GM18867 (cell line): ENCODE results near the gene RPAP2.
"Not testable (repeated sequence)": the region's sequence is repeated elsewhere in the genome, so short reads cannot be mapped to it uniquely, and the experiment has no call there.

Experiments used
- ATAC-seq: cut with Tn5 transposase; IDR thresholded peaks from one replicate; pipeline ENCODE4 v1.9.1; 2021; ENCODE audit warnings: mild to moderate bottlenecking, moderate library complexity; ENCODE audit not compliant: unreplicated experiment

RPAP2 gene

DNA sequence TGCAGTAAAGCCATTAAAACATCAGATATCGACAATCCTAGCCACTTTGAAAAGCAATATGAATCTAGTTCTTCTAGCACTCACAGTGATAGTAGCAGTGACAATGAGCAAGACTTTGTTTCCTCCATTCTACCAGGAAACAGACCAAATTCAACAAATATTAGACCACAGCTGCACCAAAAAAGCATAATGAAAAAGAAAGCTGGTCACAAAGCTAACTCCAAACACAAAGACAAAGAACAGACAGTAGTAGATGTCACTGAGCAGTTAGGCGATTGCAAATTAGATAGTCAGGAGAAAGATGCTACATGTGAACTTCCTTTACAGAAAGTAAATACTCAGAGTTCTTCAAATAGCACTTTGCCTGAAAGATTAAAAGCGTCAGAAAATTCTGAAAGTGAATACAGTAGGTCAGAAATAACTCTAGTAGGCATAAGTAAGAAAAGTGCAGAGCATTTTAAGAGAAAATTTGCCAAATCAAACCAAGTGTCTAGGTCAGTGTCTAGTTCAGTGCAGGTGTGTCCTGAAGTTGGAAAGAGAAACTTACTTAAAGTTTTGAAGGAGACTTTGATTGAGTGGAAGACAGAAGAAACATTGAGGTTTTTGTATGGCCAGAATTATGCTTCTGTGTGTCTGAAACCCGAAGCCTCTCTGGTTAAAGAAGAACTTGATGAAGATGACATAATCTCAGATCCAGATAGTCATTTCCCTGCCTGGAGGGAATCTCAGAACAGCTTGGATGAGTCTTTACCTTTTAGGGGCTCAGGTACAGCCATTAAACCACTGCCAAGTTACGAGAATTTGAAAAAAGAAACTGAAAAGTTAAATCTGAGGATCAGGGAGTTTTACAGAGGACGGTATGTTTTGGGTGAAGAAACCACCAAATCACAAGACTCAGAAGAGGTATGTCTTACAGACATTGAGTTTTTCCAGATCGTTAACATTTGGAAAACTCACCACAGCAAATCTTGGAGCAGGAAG lies 24.9 kb downstream of the RPAP2 start:
- no peak for ATAC-seq

GRCh38 chr1:92324784-92325183 lies 25.9 kb downstream of the RPAP2 start:
- ATAC-seq = no peak

DNA sequence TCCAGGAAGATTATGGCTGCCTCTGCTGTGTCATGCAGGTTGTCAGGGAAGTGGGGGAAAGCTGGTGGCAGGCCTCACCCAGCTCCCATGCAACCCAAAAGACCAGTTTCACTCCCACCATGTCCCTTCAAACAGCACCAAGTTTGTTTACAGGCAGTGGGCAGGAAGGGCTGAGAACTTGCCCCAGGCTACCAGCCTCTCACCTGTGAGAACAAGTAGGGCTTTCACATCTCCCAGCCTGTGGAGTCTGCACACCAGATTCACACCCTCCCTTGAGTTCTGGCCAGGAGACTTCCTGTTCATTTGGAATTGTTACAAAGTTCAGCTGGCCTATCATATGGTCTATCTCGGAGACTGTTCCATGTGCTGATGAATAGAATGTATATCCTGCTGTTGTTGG lies 27.8 kb downstream of the RPAP2 start:
- no peak for ATAC-seq

DNA sequence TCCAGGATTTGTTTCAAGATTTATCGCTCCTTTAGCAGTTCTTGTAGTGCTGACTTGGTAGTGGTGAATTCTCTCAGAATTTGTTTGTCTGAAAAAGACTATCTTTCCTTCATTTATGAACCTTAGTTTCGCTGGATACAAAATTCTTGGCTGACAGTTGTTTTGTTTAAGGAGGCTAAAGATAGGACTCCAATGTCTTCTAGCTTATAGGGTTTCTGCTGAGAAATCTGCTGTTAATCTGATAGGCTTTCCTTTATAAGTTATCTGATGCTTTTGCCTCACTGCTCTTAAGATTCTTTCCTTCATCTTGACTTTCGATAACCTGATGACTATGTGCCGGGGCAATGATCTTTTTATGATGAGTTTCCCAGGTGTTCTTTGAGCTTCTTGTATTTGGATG lies 28.9 kb downstream of the RPAP2 start:
- no peak for ATAC-seq

GRCh38 chr1:92329347-92330129 lies 30.7 kb downstream of the RPAP2 start:
- no peak for ATAC-seq

- no peak for ATAC-seq
Observed at GRCh38 chr1:92333668-92334067, 34.8 kb downstream of the RPAP2 start.

DNA sequence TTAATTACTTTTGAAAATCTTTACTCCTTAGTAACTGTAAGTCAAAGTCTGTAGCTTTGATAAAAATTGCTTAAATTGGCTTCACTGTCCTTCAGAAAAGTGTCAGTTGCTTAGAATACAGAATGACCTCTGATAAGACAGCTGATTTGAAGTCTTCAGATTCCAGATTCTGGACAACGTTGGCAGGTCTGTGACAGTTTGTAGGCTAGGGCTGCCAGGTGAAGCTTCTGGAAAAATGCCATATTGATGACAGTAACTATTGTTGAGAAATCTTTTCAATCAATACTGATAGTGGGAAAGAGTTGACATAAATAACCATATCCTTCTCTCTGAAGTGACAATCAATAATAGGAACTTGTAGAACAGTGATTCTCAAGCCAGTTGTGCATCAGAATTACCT lies 41.3 kb downstream of the RPAP2 start:
- no peak for ATAC-seq

DNA sequence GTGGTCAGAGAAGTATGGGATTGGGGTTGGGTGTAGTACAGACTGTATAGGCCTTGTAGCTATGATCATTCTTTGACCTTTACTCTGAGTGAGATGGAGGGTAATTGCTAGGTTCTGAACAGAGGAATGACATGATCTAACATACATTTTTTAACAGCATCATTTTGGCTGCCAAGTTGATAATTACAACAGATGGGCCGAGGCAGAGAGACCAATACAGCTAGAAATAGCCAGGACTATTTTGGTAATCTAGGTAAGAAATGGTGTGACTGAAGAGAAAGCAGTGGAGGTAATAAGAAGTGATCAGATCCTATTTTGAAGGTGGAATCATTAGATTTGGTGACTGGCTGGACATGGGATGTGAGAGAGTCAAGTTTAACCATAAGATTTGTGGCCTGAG lies 43.5 kb downstream of the RPAP2 start:
- ATAC-seq = no peak

GRCh38 chr1:92343061-92343460 lies 44.2 kb downstream of the RPAP2 start:
- no peak for ATAC-seq

GRCh38 chr1:92346866-92347640 lies 48.2 kb downstream of the RPAP2 start:
- no peak for ATAC-seq

DNA sequence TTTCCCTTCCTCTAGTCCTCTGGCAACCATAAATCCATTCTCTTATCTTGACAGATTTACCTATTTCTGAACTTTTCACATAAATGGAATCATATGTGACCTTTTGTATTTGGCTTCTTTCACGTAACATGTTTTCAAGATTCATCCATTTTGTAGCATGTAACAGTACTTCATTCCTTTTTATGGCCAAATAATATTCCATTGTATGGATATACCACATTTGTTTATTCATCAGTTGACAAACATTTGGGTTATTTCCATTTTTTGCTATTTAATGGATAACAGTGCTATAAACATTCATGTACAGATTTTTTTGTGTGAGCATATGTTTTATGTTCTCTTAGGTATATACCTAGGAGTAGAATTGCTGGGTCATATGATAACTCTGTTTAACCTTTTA lies 54.0 kb downstream of the RPAP2 start:
- ATAC-seq = no peak

DNA sequence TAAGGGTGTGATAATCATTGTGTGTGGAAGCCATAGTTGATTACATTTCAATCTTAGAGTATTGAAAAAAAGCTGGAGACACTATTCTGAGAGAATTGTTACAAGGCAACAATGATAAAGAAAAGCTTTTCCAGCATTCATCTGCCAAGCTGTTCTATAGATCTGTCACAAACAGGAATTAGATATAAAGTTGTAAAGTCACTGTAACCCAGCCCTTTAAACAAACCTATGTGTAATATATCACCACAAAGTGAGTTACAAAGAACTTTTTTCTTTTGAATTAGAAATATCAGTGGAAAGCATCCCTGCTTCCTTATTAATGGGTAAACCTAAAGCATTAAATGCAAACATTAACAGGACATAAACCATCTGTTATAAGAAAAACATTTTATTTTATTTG lies 55.4 kb downstream of the RPAP2 start:
- ATAC-seq = no peak

DNA sequence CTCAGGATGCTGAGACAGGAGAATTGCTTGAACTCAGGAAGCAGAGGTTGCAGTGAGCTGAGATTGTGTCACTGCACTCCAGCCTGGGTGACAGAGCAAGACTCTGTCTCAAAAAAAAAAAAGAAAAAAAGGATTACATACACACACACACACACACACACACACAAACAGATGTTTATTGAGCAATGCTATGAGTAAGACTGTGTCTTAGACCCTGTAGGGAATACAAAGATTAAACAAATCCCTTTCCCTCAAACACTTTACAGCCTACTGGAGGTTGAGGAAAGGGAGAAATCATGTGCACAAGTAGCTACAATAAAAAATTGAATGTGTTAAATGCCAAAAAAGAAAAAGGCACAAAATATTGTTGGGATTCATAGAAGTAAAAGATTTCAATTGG lies 58.1 kb downstream of the RPAP2 start:
- no peak for ATAC-seq

DNA sequence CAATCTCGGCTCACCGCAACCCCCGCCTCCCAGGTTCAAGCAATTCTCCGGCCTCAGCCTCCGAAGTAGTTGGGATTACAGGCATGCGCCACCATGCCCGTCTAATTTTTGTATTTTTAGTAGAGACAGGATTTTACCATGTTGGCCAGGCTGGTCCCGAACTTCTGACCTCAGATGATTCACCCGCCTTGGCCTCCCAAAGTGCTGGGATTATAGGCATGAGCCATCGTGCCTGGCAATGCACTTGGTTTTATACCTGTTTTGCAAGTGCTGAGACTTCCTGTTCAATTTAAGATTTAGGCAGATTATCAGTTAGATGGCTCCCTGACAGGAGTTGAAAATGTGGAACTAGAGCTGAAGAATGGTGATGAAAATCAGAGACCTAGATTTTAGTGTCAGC lies 60.5 kb downstream of the RPAP2 start:
- ATAC-seq = not testable (repeated sequence)

- ATAC-seq = no peak
Observed at GRCh38 chr1:92359986-92360385, 61.1 kb downstream of the RPAP2 start.

DNA sequence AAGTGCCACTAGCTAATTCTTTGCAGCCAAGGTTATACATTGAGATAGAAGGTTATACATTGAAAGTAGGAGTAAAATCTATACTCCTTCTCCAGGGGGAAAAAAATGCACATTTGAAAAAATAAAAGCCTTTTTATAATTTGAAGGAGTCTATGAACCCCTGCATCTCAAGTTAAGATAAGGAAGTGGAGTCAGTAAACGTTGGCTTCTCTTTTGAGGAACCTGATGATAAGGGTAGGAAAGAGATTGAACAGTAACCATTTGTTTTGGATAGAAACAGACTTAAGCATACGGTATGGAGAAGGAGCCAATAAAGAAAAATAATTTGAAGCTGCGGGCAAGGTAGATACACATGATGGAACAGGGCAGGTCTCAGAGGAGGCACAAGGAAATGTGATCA lies 64.1 kb downstream of the RPAP2 start:
- no peak for ATAC-seq

DNA sequence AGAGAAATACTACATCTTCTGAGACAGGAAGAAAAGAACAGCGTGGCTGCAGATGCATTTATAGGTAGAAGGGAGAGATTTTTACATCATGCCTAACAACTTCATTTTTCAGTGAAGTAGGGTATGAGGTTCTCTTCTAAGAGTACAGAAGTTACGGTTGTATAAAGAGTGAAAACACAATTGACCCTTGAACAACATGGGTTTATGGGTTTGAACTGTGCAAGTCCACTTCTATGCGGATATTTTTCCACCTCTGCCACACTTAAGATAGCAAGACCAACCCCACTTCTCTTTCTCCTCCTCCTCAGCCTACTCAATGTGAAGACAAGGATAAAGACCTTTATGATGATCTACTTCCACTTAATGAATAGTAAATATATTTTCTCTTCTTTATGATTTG lies 64.5 kb downstream of the RPAP2 start:
- no peak for ATAC-seq

- ATAC-seq = peak; percentile 92
Observed at GRCh38 chr1:92365378-92366039, 66.7 kb downstream of the RPAP2 start.

DNA sequence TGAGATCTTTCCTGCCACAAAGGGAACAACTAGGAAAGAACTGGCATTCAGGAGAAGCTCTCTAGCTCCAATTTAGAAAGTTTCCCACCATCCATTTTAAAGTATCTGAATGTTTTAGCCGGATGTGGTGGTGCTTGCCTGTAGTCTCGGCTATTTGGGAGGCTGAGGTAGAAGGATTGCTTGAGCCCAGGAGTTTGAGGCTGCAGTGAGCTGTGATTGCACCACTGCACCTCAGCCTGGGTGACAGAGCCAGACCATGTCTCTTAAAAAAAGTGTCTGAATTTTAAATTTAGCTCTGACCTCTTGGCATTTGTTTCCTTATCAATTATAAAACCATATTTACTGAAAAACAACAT lies 67.2 kb downstream of the RPAP2 start:
- peak; percentile 20 for ATAC-seq

GRCh38 chr1:92367496-92367895 lies 68.6 kb downstream of the RPAP2 start:
- ATAC-seq = peak; percentile 56

DNA sequence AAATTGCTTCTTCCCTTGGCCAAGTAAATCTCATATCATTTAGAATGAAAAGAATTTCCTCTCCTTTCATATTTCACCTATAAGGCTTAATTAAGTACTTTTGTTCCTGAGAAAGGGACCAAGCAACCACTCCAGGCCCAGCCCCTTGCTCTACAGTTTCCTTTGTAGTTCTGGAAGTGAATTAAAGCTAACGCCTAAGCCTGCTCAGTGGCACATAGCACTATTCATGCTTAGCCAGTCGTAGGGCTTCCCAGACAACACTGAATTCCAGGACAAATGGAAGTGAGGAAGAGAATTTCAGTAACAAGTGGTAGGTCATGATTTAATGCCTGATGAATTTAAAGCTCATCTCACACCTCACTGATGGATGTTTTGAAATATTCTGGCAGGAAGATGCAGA lies 73.3 kb downstream of the RPAP2 start:
- ATAC-seq = no peak
